ENCODE data around the gene DMAC2L. TPM values are rescaled to one million over a fixed set of nuclear protein-coding genes. Genes with fewer than 3 reads are reported as not detected.

The DMAC2L gene
- total and polyA plus RNA-seq, 10 of the 15 experiments (the other 5 are each of a cell fraction or from before 2014, with no cell fraction given), result 9.5 to 76.3 (median 28.2) TPM

DNA sequence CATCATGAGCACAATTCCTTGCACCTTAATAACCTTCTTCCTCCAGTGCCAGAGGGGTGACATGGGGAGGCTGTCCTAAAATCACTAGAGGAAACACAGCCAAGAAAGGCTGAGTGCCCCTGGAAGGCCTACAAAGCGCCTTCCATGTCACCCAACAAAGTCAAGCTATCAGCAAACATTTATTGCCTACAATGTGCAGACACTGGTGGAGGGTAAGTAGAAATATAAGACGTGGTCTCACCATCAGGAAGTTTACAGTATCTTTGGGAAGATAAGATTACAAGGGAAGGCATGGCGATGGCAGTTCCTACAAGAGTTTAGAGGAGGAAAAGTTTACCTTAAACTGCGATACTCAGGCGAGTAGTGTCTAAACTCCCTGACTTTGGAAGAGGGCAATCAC is 27.9 kb downstream of the DMAC2L start:
- WGBS (ENCODE audit: insufficient coverage, insufficient replicate concordance, low lambda C conversion rate, missing lambda C conversion rate), result 84% methylated on average over 5 of the region's 5 CpGs
- ChIA-PET SMC1A (ENCODE audit: uncharacterized antibody, unreplicated experiment) (no interaction called here), POLR2A (no interaction called here), CTCF (interaction anchor here (1.4 to 2.0 kb wide), 2 partner anchors 19 to 437 kb away, joined by 4 to 5 read pairs; no protein-coding TSS in a partner anchor), RAD21 (ENCODE audit: unreplicated experiment) (no interaction called here)
- Histone ChIP-seq H3K4me1 (ENCODE audit: control insufficient read depth, insufficient read depth, low read length) (peaks cover 14% of the 10 kb centered on the region), H3K9me3 (replicated peaks; ENCODE audit: control insufficient read depth, insufficient read depth, low read length) (no peaks in the 10 kb centered on the region), H3K27me3 (replicated peaks in 1 of 2; ENCODE audit: control insufficient read depth in 2 of 2, insufficient read depth in 2 of 2, low read length in 1 of 2) (no peaks in the 10 kb centered on the region), H3K79me2 (ENCODE audit: control insufficient read depth, insufficient read depth, low read length) (no peaks in the 10 kb centered on the region), H2AFZ (ENCODE audit: control insufficient read depth, low read depth, low read length) (no peak overlapping the region), H3K4me2 (ENCODE audit: control insufficient read depth, insufficient read depth) (no peak overlapping the region), H3K4me3 (no peak overlapping the region), H3K36me3 (ENCODE audit: control insufficient read depth in 2 of 2, insufficient read depth in 2 of 2, low read length in 1 of 2) (peaks cover 0 to 4% of the 10 kb centered on the region in 2 experiments; a peak in 1 of 4 replicates), H3K9ac (ENCODE audit: control insufficient read depth, insufficient read depth, low read length) (no peak overlapping the region), H3K27ac (ENCODE audit: control insufficient read depth, insufficient read depth) (no peak overlapping the region), H4K20me1 (ENCODE audit: control insufficient read depth, insufficient read depth) (no peaks in the 10 kb centered on the region)
- in situ Hi-C loops (cut with MboI) (no loop called here), intact Hi-C loops (cut with micrococcal nuclease; ENCODE audit: unreplicated experiment) (loop anchor here (10.0 kb wide), 1 partner anchor 425 kb away; no protein-coding TSS in a partner anchor)
- BruUV-seq (replicated peaks), result no TSS peak
- TF ChIP-seq RAD51 (IDR thresholded peaks at IDR 0.05) (no peak), LARP7 (IDR thresholded peaks at IDR 0.05) (no peak), CREB1 (IDR thresholded peaks at IDR 0.05; ENCODE audit: low read depth) (no peak), NR2C2 (IDR thresholded peaks at IDR 0.05; ENCODE audit: borderline replicate concordance, control insufficient read depth, insufficient read length, low read depth) (no peak), PRDM15 (CRISPR knock-in tag; IDR thresholded peaks at IDR 0.05) (no peak), ATF2 (IDR thresholded peaks at IDR 0.05; ENCODE audit: low read length) (no peak), E2F8 (IDR thresholded peaks at IDR 0.05; ENCODE audit: low read depth, partially characterized antibody) (no peak), NR2F1 (conservative IDR thresholded peaks at IDR 0.05) (no peak)
- FAIRE-seq (no peak), ATAC-seq (no peak), DNase-seq (ENCODE audit: low read depth, low spot score) (no peak)
